Measurements from ENCODE around the gene RIPK1. TPM values are rescaled to one million over a fixed set of nuclear protein-coding genes. Genes with fewer than 3 reads are reported as not detected.
A peak's percentile ranks its signal among the peaks of the same experiment; 100 is the strongest.
"Not testable (repeated sequence)": the region's sequence is repeated elsewhere in the genome, so short reads cannot be mapped to it uniquely, and the experiment has no call there.

Gene RIPK1
- total RNA-seq, 1 donor from 2014 or later: 26.2 TPM

- H3K9me3 Mint-ChIP-seq (ENCODE audit: low read depth): no peaks in the 10 kb centered on the region
- TF ChIP-seq, protein P1, sequence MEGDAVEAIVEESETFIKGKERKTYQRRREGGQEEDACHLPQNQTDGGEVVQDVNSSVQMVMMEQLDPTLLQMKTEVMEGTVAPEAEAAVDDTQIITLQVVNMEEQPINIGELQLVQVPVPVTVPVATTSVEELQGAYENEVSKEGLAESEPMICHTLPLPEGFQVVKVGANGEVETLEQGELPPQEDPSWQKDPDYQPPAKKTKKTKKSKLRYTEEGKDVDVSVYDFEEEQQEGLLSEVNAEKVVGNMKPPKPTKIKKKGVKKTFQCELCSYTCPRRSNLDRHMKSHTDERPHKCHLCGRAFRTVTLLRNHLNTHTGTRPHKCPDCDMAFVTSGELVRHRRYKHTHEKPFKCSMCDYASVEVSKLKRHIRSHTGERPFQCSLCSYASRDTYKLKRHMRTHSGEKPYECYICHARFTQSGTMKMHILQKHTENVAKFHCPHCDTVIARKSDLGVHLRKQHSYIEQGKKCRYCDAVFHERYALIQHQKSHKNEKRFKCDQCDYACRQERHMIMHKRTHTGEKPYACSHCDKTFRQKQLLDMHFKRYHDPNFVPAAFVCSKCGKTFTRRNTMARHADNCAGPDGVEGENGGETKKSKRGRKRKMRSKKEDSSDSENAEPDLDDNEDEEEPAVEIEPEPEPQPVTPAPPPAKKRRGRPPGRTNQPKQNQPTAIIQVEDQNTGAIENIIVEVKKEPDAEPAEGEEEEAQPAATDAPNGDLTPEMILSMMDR (IDR thresholded peaks at IDR 0.05): no peak
- no peaks in the 10 kb centered on the region for H3K27me3 Mint-ChIP-seq (ENCODE audit: low read depth)
- peaks cover 20% of the 10 kb centered on the region for H3K4me1 Mint-ChIP-seq (ENCODE audit: low read depth)
- H3K27ac Mint-ChIP-seq (ENCODE audit: unreplicated experiment): no peak overlapping the region
- H3K36me3 Mint-ChIP-seq (ENCODE audit: low read depth): no peaks in the 10 kb centered on the region
- H3K4me3 Mint-ChIP-seq (ENCODE audit: unreplicated experiment): peak overlapping the region; percentile 75
- DNase-seq (ENCODE audit: low spot score): no peak
These were observed 15.6 kb upstream of the RIPK1 start for GRCh38 chr6:3052481-3053230.

DNA sequence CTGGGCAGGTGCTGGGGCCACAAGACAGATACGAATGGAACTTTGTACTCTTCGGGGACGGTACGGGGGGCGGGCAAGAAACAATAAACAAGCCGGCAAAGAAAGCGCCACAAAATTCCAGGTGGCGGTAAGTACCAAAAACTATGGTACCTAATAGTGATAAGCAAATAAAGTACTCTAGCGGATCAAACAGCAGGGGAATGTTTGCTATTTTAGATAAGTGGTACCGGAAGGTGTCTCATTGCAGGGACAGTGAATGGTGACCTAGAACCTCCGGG is 15.1 kb upstream of the RIPK1 start:
- TF ChIP-seq, protein P1 (IDR thresholded peaks at IDR 0.05): no peak
- Mint-ChIP-seq H3K9me3 (ENCODE audit: low read depth) (no peaks in the 10 kb centered on the region), H3K4me1 (ENCODE audit: low read depth) (peaks cover 20% of the 10 kb centered on the region), H3K4me3 (ENCODE audit: unreplicated experiment) (peak overlapping the region; percentile 75), H3K27ac (ENCODE audit: unreplicated experiment) (no peak overlapping the region), H3K36me3 (ENCODE audit: low read depth) (no peaks in the 10 kb centered on the region), H3K27me3 (ENCODE audit: low read depth) (no peaks in the 10 kb centered on the region)
- no peak for DNase-seq (ENCODE audit: low spot score)

DNA sequence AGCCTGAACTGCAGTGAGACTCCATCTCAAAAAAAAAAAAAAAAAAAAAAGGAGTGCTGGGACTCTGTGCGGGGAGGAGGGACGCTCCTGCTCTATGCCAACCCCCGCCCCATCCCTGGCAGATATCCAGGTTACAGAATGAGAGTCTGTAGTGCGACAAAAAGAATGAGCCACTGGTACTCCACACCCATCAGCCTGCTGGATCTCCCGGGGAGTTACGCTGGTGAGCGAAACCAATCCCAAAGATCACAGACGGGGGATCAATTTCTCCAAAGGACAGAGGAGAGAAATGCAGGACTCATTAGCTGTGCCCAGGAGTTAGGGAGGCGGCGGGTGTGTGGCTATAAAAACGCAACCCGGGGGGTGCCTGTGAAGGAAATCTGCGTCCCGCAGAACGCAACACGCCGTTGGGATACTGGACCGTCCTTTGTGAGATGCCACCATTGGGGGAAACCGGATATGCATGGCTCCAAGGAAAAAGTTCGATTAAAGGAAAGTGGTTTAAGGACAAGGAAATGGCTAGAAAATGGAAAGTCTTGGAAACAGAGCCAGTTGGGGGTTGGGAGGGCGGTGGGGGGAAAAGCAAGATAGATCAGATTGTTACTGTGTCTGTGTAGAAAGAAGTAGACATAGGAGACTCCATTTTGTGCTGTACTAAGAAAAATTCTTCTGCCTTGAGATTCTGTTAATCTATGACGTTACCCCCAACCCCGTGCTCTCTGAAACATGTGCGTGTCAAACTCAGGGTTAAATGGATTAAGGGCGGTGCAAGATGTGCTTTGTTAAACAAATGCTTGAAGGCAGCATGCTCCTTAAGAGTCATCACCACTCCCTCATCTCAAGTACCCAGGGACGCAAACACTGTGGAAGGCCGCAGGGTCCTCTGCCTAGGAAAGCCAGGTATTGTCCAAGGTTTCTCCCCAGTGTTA is 13.8 kb upstream of the RIPK1 start:
- Mint-ChIP-seq H3K4me3 (ENCODE audit: unreplicated experiment) (peak overlapping the region; percentile 75), H3K4me1 (ENCODE audit: low read depth) (peaks cover 20% of the 10 kb centered on the region)
- H3K27me3 Mint-ChIP-seq (ENCODE audit: low read depth); DNase-seq (ENCODE audit: low spot score); H3K27ac Mint-ChIP-seq (ENCODE audit: unreplicated experiment); H3K9me3 Mint-ChIP-seq (ENCODE audit: low read depth); H3K36me3 Mint-ChIP-seq (ENCODE audit: low read depth): not testable (repeated sequence)

GRCh38 chr6:3055158-3055499 is 13.2 kb upstream of the RIPK1 start:
- H3K27me3 Mint-ChIP-seq (ENCODE audit: low read depth); DNase-seq (ENCODE audit: low spot score); H3K9me3 Mint-ChIP-seq (ENCODE audit: low read depth); H3K27ac Mint-ChIP-seq (ENCODE audit: unreplicated experiment); H3K36me3 Mint-ChIP-seq (ENCODE audit: low read depth); H3K4me3 Mint-ChIP-seq (ENCODE audit: unreplicated experiment): not testable (repeated sequence)
- H3K4me1 Mint-ChIP-seq (ENCODE audit: low read depth): peaks cover 20% of the 10 kb centered on the region

GRCh38 chr6:3057063-3057770 is 11.1 kb upstream of the RIPK1 start:
- H3K36me3 Mint-ChIP-seq (ENCODE audit: low read depth): no peaks in the 10 kb centered on the region
- TF ChIP-seq, protein P1 (IDR thresholded peaks at IDR 0.05): no peak
- H3K9me3 Mint-ChIP-seq (ENCODE audit: low read depth): no peaks in the 10 kb centered on the region
- no peaks in the 10 kb centered on the region for H3K27me3 Mint-ChIP-seq (ENCODE audit: low read depth)
- peaks cover 29% of the 10 kb centered on the region for H3K4me1 Mint-ChIP-seq (ENCODE audit: low read depth)
- DNase-seq (ENCODE audit: low spot score): no peak
- H3K4me3 Mint-ChIP-seq (ENCODE audit: unreplicated experiment): no peak overlapping the region
- H3K27ac Mint-ChIP-seq (ENCODE audit: unreplicated experiment): no peak overlapping the region

- no peaks in the 10 kb centered on the region for H3K36me3 Mint-ChIP-seq (ENCODE audit: low read depth)
- no peaks in the 10 kb centered on the region for H3K27me3 Mint-ChIP-seq (ENCODE audit: low read depth)
- H3K4me1 Mint-ChIP-seq (ENCODE audit: low read depth): peaks cover 22% of the 10 kb centered on the region
- no peaks in the 10 kb centered on the region for H3K9me3 Mint-ChIP-seq (ENCODE audit: low read depth)
- TF ChIP-seq, protein P1 (IDR thresholded peaks at IDR 0.05): no peak
- H3K4me3 Mint-ChIP-seq (ENCODE audit: unreplicated experiment): no peak overlapping the region
- H3K27ac Mint-ChIP-seq (ENCODE audit: unreplicated experiment): no peak overlapping the region
- no peak for DNase-seq (ENCODE audit: low spot score)
These were observed 9.3 kb upstream of the RIPK1 start for GRCh38 chr6:3058957-3059356.

GRCh38 chr6:3060092-3060491 is 8.2 kb upstream of the RIPK1 start:
- not testable (repeated sequence) for H3K9me3 Mint-ChIP-seq (ENCODE audit: low read depth); H3K36me3 Mint-ChIP-seq (ENCODE audit: low read depth); H3K27me3 Mint-ChIP-seq (ENCODE audit: low read depth); H3K27ac Mint-ChIP-seq (ENCODE audit: unreplicated experiment); DNase-seq (ENCODE audit: low spot score); H3K4me3 Mint-ChIP-seq (ENCODE audit: unreplicated experiment)
- peaks cover 19% of the 10 kb centered on the region for H3K4me1 Mint-ChIP-seq (ENCODE audit: low read depth)

All from chondrocyte (in vitro differentiated cells).